ENCODE data around the gene SURF1.
"Not testable (repeated sequence)": the region's sequence is repeated elsewhere in the genome, so short reads cannot be mapped to it uniquely, and the experiment has no call there.

The SURF1 gene

GRCh38 chr9:133339641-133340040 is 16.6 kb downstream of the SURF1 start:
- TF ChIP-seq POLR2A (IDR thresholded peaks at IDR 0.05; ENCODE audit: low read depth, low read length) (no peak), POLR2AphosphoS5 (IDR thresholded peaks at IDR 0.05; ENCODE audit: low read depth, low read length) (no peak), TAF1 (IDR thresholded peaks at IDR 0.05; ENCODE audit: borderline replicate concordance, low read depth, low read length) (no peak)
- FAIRE-seq (no peak), DNase-seq (ENCODE audit: insufficient read length) (no peak)

GRCh38 chr9:133335924-133336811 is 20.1 kb downstream of the SURF1 start, which contains the start of gene SURF6:
TSS of gene SURF6 (minus strand) at chr9:133336188. CDS start at chr9:133336132, 56 bp downstream.
- peak; percentile 74 for TF ChIP-seq POLR2AphosphoS5 (IDR thresholded peaks at IDR 0.05; ENCODE audit: low read depth, low read length)
- 0 out of 2 replicates have a peak, but pooled peaks have one; percentile 53 for TF ChIP-seq TAF1 (IDR thresholded peaks at IDR 0.05; ENCODE audit: borderline replicate concordance, low read depth, low read length)
- peak; percentile 87; the same call in 1 of the 2 replicates for TF ChIP-seq POLR2A (IDR thresholded peaks at IDR 0.05; ENCODE audit: low read depth, low read length)
- DNase-seq (ENCODE audit: insufficient read length) = peak; percentile 93
- peak; percentile 99 for FAIRE-seq

- not testable (repeated sequence) for FAIRE-seq; DNase-seq (ENCODE audit: insufficient read length)
Observed at GRCh38 chr9:133334888-133335287, 21.4 kb downstream of the SURF1 start.

- DNase-seq (ENCODE audit: insufficient read length) (no peak), FAIRE-seq (no peak)
- TF ChIP-seq POLR2A (IDR thresholded peaks at IDR 0.05; ENCODE audit: low read depth, low read length) = no peak
- no peak for TF ChIP-seq TAF1 (IDR thresholded peaks at IDR 0.05; ENCODE audit: borderline replicate concordance, low read depth, low read length)
- no peak for TF ChIP-seq POLR2AphosphoS5 (IDR thresholded peaks at IDR 0.05; ENCODE audit: low read depth, low read length)
Observed at GRCh38 chr9:133334161-133334560, 22.1 kb downstream of the SURF1 start.

- DNase-seq (ENCODE audit: insufficient read length) (no peak), FAIRE-seq (no peak)
- TF ChIP-seq TAF1 (IDR thresholded peaks at IDR 0.05; ENCODE audit: borderline replicate concordance, low read depth, low read length) (no peak), POLR2A (IDR thresholded peaks at IDR 0.05; ENCODE audit: low read depth, low read length) (peak; percentile 33; the same call in 1 of the 2 replicates), POLR2AphosphoS5 (IDR thresholded peaks at IDR 0.05; ENCODE audit: low read depth, low read length) (no peak)
Observed at GRCh38 chr9:133333566-133333965, 22.7 kb downstream of the SURF1 start.

GRCh38 chr9:133333011-133333410 is 23.3 kb downstream of the SURF1 start:
- TF ChIP-seq POLR2A (IDR thresholded peaks at IDR 0.05; ENCODE audit: low read depth, low read length) (no peak), TAF1 (IDR thresholded peaks at IDR 0.05; ENCODE audit: borderline replicate concordance, low read depth, low read length) (no peak), POLR2AphosphoS5 (IDR thresholded peaks at IDR 0.05; ENCODE audit: low read depth, low read length) (no peak)
- FAIRE-seq (no peak), DNase-seq (ENCODE audit: insufficient read length) (no peak)

GRCh38 chr9:133332381-133332730 is 23.9 kb downstream of the SURF1 start:
- DNase-seq (ENCODE audit: insufficient read length) (no peak), FAIRE-seq (no peak)
- TF ChIP-seq POLR2A (IDR thresholded peaks at IDR 0.05; ENCODE audit: low read depth, low read length) (no peak), TAF1 (IDR thresholded peaks at IDR 0.05; ENCODE audit: borderline replicate concordance, low read depth, low read length) (no peak), POLR2AphosphoS5 (IDR thresholded peaks at IDR 0.05; ENCODE audit: low read depth, low read length) (no peak)

- TF ChIP-seq POLR2AphosphoS5 (IDR thresholded peaks at IDR 0.05; ENCODE audit: low read depth, low read length) = no peak
- FAIRE-seq (no peak), DNase-seq (ENCODE audit: insufficient read length) (no peak)
Observed at GRCh38 chr9:133331641-133332380, 24.5 kb downstream of the SURF1 start.

- no peak for TF ChIP-seq POLR2AphosphoS5 (IDR thresholded peaks at IDR 0.05; ENCODE audit: low read depth, low read length)
- TF ChIP-seq POLR2A (IDR thresholded peaks at IDR 0.05; ENCODE audit: low read depth, low read length) = no peak
- no peak for TF ChIP-seq TAF1 (IDR thresholded peaks at IDR 0.05; ENCODE audit: borderline replicate concordance, low read depth, low read length)
- FAIRE-seq (no peak), DNase-seq (ENCODE audit: insufficient read length) (no peak)
Observed at GRCh38 chr9:133331221-133331620, 25.1 kb downstream of the SURF1 start.

- not testable (repeated sequence) for DNase-seq (ENCODE audit: insufficient read length); FAIRE-seq
Observed at GRCh38 chr9:133329306-133330156, 26.8 kb downstream of the SURF1 start.

- no peak for FAIRE-seq
- TF ChIP-seq POLR2A (IDR thresholded peaks at IDR 0.05; ENCODE audit: low read depth, low read length) (no peak), TAF1 (IDR thresholded peaks at IDR 0.05; ENCODE audit: borderline replicate concordance, low read depth, low read length) (no peak), POLR2AphosphoS5 (IDR thresholded peaks at IDR 0.05; ENCODE audit: low read depth, low read length) (no peak)
Observed at GRCh38 chr9:133327834-133328484, 28.3 kb downstream of the SURF1 start.

GRCh38 chr9:133327021-133327420 is 29.3 kb downstream of the SURF1 start:
- not testable (repeated sequence) for DNase-seq (ENCODE audit: insufficient read length); FAIRE-seq

More at GRCh38 chr9:133327834-133328484, 28.3 kb downstream of the SURF1 start:
- DNase-seq (ENCODE audit: insufficient read length) = no peak
